ENCODE measurements around the gene CTCF.

- no peak for TF ChIP-seq ZBTB7A (IDR thresholded peaks at IDR 0.05; ENCODE audit: low read depth)
- no peak for TF ChIP-seq CREB1 (IDR thresholded peaks at IDR 0.05; ENCODE audit: low read depth)
- no peak for TF ChIP-seq MAX (IDR thresholded peaks at IDR 0.05)
- no peak for TF ChIP-seq FOXM1 (IDR thresholded peaks at IDR 0.05; ENCODE audit: borderline replicate concordance, low read depth)
- peak; percentile 85 for TF ChIP-seq RAD21 (IDR thresholded peaks at IDR 0.05; ENCODE audit: low read depth)
- no peak for TF ChIP-seq REST (IDR thresholded peaks at IDR 0.05; ENCODE audit: low read depth)
- TF ChIP-seq CEBPB (IDR thresholded peaks at IDR 0.05) = no peak
- no peak for TF ChIP-seq YY1 (IDR thresholded peaks at IDR 0.05; ENCODE audit: low read depth)
- no peak for TF ChIP-seq EP300 (IDR thresholded peaks at IDR 0.05; ENCODE audit: borderline replicate concordance)
- TF ChIP-seq TAF1 (IDR thresholded peaks at IDR 0.05; ENCODE audit: low read depth) = no peak
- TF ChIP-seq NFIC (IDR thresholded peaks at IDR 0.05) = no peak
- TF ChIP-seq USF1 (IDR thresholded peaks at IDR 0.05) = no peak
- no peak for TF ChIP-seq EGR1 (IDR thresholded peaks at IDR 0.05)
- TF ChIP-seq TEAD4 (IDR thresholded peaks at IDR 0.05) = no peak
These were observed 110.7 kb downstream of the CTCF start for GRCh38 chr16:67672739-67673662.

Data from Ishikawa (cell line).